ENCODE results near the gene PTPRB. TPM values are rescaled to one million over a fixed set of nuclear protein-coding genes. Genes with fewer than 3 reads are reported as not detected.

PTPRB gene
- total and polyA plus RNA-seq, 2 donors (not counting 1 experiment from before 2014, with no cell fraction given): 0.66 to 1.6 TPM

DNA sequence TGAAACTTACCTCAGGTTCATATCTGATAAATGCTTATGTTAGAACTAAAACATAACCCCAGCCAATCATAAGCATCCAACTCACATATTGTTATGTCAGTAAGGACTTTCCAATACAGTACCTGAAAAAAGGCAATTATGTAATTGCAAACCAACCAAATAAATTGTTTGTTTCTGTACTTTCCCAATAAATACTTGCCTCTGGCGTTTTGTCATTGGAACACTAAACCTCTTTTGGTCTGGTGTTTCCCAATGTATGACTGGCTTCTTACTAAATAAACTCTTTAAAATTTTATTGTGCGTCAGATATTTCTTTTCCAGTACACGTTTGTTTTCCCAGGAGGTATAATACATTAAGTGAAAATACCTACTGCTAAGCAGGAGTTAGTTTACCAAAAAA, 6.7 kb upstream of the PTPRB start:
- Histone ChIP-seq H4K20me1 (ENCODE audit: control insufficient read depth, extremely low read depth, insufficient read depth, low read length) (no peaks in the 10 kb centered on the region), H3K27ac (ENCODE audit: insufficient read depth, low read length) (no peak overlapping the region), H3K27me3 (ENCODE audit: control insufficient read depth, insufficient read depth, low read length) (no peaks in the 10 kb centered on the region), H3K9me3 (ENCODE audit: control insufficient read depth, insufficient read depth, low read depth, low read length) (no peaks in the 10 kb centered on the region), H3K4me2 (ENCODE audit: extremely low read depth, insufficient read depth, low read length) (no peak overlapping the region), H3K9ac (ENCODE audit: insufficient read depth, low read length) (no peak overlapping the region), H3K4me3 (replicated peaks in 1 of 4; ENCODE audit: control extremely low read depth in 1 of 4, insufficient read depth in 1 of 4, low read depth in 3 of 4, low read length in 4 of 4) (no peak overlapping the region), H3K79me2 (ENCODE audit: control insufficient read depth, insufficient read depth, low read length) (no peaks in the 10 kb centered on the region), H3K4me1 (ENCODE audit: control insufficient read depth, extremely low read depth, insufficient read depth, low read length) (peaks cover 15% of the 10 kb centered on the region), H2AFZ (ENCODE audit: low read length) (no peak overlapping the region), H3K36me3 (ENCODE audit: control insufficient read depth, insufficient read depth, low read length) (no peaks in the 10 kb centered on the region)
- TF ChIP-seq EZH2 (IDR thresholded peaks at IDR 0.05; ENCODE audit: low read length, missing control alignments): no peak
- TF ChIP-seq, protein P1, sequence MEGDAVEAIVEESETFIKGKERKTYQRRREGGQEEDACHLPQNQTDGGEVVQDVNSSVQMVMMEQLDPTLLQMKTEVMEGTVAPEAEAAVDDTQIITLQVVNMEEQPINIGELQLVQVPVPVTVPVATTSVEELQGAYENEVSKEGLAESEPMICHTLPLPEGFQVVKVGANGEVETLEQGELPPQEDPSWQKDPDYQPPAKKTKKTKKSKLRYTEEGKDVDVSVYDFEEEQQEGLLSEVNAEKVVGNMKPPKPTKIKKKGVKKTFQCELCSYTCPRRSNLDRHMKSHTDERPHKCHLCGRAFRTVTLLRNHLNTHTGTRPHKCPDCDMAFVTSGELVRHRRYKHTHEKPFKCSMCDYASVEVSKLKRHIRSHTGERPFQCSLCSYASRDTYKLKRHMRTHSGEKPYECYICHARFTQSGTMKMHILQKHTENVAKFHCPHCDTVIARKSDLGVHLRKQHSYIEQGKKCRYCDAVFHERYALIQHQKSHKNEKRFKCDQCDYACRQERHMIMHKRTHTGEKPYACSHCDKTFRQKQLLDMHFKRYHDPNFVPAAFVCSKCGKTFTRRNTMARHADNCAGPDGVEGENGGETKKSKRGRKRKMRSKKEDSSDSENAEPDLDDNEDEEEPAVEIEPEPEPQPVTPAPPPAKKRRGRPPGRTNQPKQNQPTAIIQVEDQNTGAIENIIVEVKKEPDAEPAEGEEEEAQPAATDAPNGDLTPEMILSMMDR (conservative IDR thresholded peaks at IDR 0.05 in 1 of 2, IDR thresholded peaks at IDR 0.05 in 1 of 2; ENCODE audit: low read depth in 1 of 2, low read length in 2 of 2): no peak
- no peak for DNase-seq (ENCODE audit: low read depth in 2 of 2)

DNA sequence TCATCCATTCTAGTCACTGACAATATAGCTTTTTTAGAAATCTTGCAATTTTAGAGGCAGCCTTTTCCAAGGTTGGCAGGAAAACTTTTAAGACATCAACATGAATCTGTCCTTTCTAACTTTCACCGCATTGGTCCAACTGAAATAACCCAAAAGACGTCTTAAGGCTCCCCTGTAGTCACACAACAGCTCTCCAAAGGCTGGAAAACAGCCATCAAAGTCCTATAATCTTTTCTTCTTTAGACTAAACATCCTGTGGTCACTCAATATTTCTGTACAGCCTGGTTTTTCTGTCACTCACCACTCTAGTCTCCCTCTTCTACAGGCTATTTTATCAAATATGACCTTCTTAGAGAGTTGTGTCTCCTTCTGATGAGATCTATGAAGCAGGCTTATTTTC, 4.5 kb upstream of the PTPRB start:
- Histone ChIP-seq H3K4me2 (ENCODE audit: extremely low read depth, insufficient read depth, low read length) (no peak overlapping the region), H3K27ac (ENCODE audit: insufficient read depth, low read length) (no peak overlapping the region), H3K9me3 (ENCODE audit: control insufficient read depth, insufficient read depth, low read depth, low read length) (no peaks in the 10 kb centered on the region), H3K36me3 (ENCODE audit: control insufficient read depth, insufficient read depth, low read length) (no peaks in the 10 kb centered on the region), H3K9ac (ENCODE audit: insufficient read depth, low read length) (no peak overlapping the region), H3K27me3 (ENCODE audit: control insufficient read depth, insufficient read depth, low read length) (no peaks in the 10 kb centered on the region), H3K4me1 (ENCODE audit: control insufficient read depth, extremely low read depth, insufficient read depth, low read length) (peaks cover 9% of the 10 kb centered on the region), H3K4me3 (replicated peaks in 1 of 4; ENCODE audit: control extremely low read depth in 1 of 4, insufficient read depth in 1 of 4, low read depth in 3 of 4, low read length in 4 of 4) (no peak overlapping the region), H2AFZ (ENCODE audit: low read length) (no peak overlapping the region), H3K79me2 (ENCODE audit: control insufficient read depth, insufficient read depth, low read length) (no peaks in the 10 kb centered on the region), H4K20me1 (ENCODE audit: control insufficient read depth, extremely low read depth, insufficient read depth, low read length) (no peaks in the 10 kb centered on the region)
- DNase-seq (ENCODE audit: low read depth in 2 of 2): peak in 1 of 2 donors; percentile 51
- TF ChIP-seq, protein P1 (conservative IDR thresholded peaks at IDR 0.05 in 1 of 2, IDR thresholded peaks at IDR 0.05 in 1 of 2; ENCODE audit: low read depth in 1 of 2, low read length in 2 of 2): no peak
- no peak for TF ChIP-seq EZH2 (IDR thresholded peaks at IDR 0.05; ENCODE audit: low read length, missing control alignments)

DNA sequence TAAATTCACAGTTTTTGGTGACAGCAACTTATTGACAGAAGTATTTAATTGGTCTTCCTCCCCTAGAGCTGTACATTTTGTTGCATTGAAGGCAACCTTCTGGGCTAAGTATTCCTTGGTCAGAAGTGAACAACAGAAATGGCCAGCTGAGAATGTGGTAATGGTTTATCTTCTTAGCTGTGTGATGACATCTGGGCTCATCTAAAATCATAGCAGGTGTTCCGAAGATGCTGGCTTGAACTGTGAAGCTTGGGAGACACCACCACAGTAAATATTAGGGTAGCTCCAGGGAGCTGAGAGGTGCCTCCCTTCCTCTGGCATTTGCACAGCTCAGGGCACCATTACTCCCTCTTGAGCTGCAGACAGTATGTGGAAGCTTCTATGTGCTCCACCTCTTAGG, 3.7 kb upstream of the PTPRB start:
- Histone ChIP-seq H2AFZ (ENCODE audit: low read length) (no peak overlapping the region), H3K27me3 (ENCODE audit: control insufficient read depth, insufficient read depth, low read length) (no peaks in the 10 kb centered on the region), H3K79me2 (ENCODE audit: control insufficient read depth, insufficient read depth, low read length) (no peaks in the 10 kb centered on the region), H3K4me2 (ENCODE audit: extremely low read depth, insufficient read depth, low read length) (no peak overlapping the region), H3K27ac (ENCODE audit: insufficient read depth, low read length) (no peak overlapping the region), H3K4me3 (replicated peaks in 1 of 4; ENCODE audit: control extremely low read depth in 1 of 4, insufficient read depth in 1 of 4, low read depth in 3 of 4, low read length in 4 of 4) (no peak overlapping the region), H4K20me1 (ENCODE audit: control insufficient read depth, extremely low read depth, insufficient read depth, low read length) (no peaks in the 10 kb centered on the region), H3K36me3 (ENCODE audit: control insufficient read depth, insufficient read depth, low read length) (no peaks in the 10 kb centered on the region), H3K9me3 (ENCODE audit: control insufficient read depth, insufficient read depth, low read depth, low read length) (no peaks in the 10 kb centered on the region), H3K4me1 (ENCODE audit: control insufficient read depth, extremely low read depth, insufficient read depth, low read length) (peaks cover 3% of the 10 kb centered on the region), H3K9ac (ENCODE audit: insufficient read depth, low read length) (no peak overlapping the region)
- no peak for TF ChIP-seq EZH2 (IDR thresholded peaks at IDR 0.05; ENCODE audit: low read length, missing control alignments)
- TF ChIP-seq, protein P1 (conservative IDR thresholded peaks at IDR 0.05 in 1 of 2, IDR thresholded peaks at IDR 0.05 in 1 of 2; ENCODE audit: low read depth in 1 of 2, low read length in 2 of 2): no peak
- DNase-seq (ENCODE audit: low read depth in 2 of 2): no peak
